Hepatocyte (in vitro differentiated cells): Measurements from ENCODE around the gene POLD4. TPM values are rescaled to one million over a fixed set of nuclear protein-coding genes. Genes with fewer than 3 reads are reported as not detected.

ENCODE experiments used
- DNase-seq: peaks from one replicate; pipeline ENCODE4 v3.0.0-alpha.2; 2016; ENCODE audit warnings: low spot score
- H2AFZ ChIP-seq: fragments of 200-600 bp; sonication (generic); 2 replicates; pipeline ENCODE4 v1.6.0; 2016; ENCODE audit warnings: antibody characterized with exemption, mild to moderate bottlenecking
- H3K27ac ChIP-seq: fragments of 200-600 bp; sonication (generic); 2 replicates; pipeline ENCODE4 v1.5.1; 2016; ENCODE audit warnings: mild to moderate bottlenecking
- H3K27me3 ChIP-seq: fragments of 200-600 bp; sonication (generic); 2 replicates; pipeline ENCODE4 v1.6.1; 2016
- H3K36me3 ChIP-seq: fragments of 200-600 bp; sonication (generic); replicated peaks from 2 replicates; pipeline ENCODE4 v1.5.1; 2016; ENCODE audit warnings: low read depth; ENCODE audit not compliant: insufficient read depth
- H3K4me1 ChIP-seq: fragments of 200-600 bp; sonication (generic); 2 replicates; pipeline ENCODE4 v1.5.1; 2016; ENCODE audit warnings: mild to moderate bottlenecking, moderate library complexity; ENCODE audit not compliant: insufficient read depth
- H3K4me2 ChIP-seq: fragments of 200-600 bp; sonication (generic); 2 replicates; pipeline ENCODE4 v1.6.0; 2016
- H3K4me3 ChIP-seq: fragments of 200-600 bp; sonication (generic); 2 replicates; pipeline ENCODE4 v1.5.1; 2016; ENCODE audit warnings: mild to moderate bottlenecking
- H3K79me2 ChIP-seq: fragments of 200-600 bp; sonication (generic); 2 replicates; pipeline ENCODE4 v1.6.0; 2017; ENCODE audit warnings: mild to moderate bottlenecking
- H3K9me2 ChIP-seq: fragments of 200-600 bp; sonication (generic); replicated peaks from 2 replicates; pipeline ENCODE4 v1.6.0; 2017; ENCODE audit warnings: mild to moderate bottlenecking; ENCODE audit not compliant: insufficient read depth
- H3K9me3 ChIP-seq: fragments of 200-600 bp; sonication (generic); 2 replicates; pipeline ENCODE4 v1.5.1; 2016; ENCODE audit warnings: low read depth, mild to moderate bottlenecking
- H4K20me1 ChIP-seq: fragments of 200-600 bp; sonication (generic); 2 replicates; pipeline ENCODE4 v1.6.0; 2016; ENCODE audit warnings: mild to moderate bottlenecking; ENCODE audit not compliant: insufficient read depth, poor library complexity, severe bottlenecking
- CTCF ChIP-seq: fragments of 200-600 bp; sonication (generic); IDR thresholded peaks from 2 replicates; pipeline ENCODE4 v1.5.1; 2016; ENCODE audit warnings: antibody characterized with exemption, mild to moderate bottlenecking; ENCODE audit not compliant: poor library complexity
- EZH2 ChIP-seq: fragments of 200-600 bp; sonication (generic); IDR thresholded peaks from 2 replicates; pipeline ENCODE4 v1.6.1; 2016; ENCODE audit warnings: antibody characterized with exemption, mild to moderate bottlenecking, borderline replicate concordance
- EZH2phosphoT487 ChIP-seq: fragments of 200-600 bp; sonication (generic); IDR thresholded peaks from one replicate; pipeline ENCODE4 v1.6.1; 2018; ENCODE audit warnings: antibody characterized with exemption, mild to moderate bottlenecking, low read depth, moderate library complexity; ENCODE audit not compliant: unreplicated experiment, severe bottlenecking
- WGBS: methylation state at CpG from one replicate; pipeline ENCODE4 v1.1.6; 2016; ENCODE audit warnings: low lambda C conversion rate; ENCODE audit errors: missing lambda C conversion rate; 5-methylcytosine and 5-hydroxymethylcytosine counted together
- polyA plus RNA-seq: library from polyadenylated mRNA; unstranded; fragments of >200 nt; fragmentation: Nextera tagmentation; extraction: Ambion mirVana; gene quantifications from 2 replicates; pipeline ENCODE4 v1.2.1, GENCODE V29; 2016
- total RNA-seq: library from RNA; depleted of rRNA; stranded (reverse); fragments of >200 nt; gene quantifications from 2 replicates; pipeline ENCODE4 v1.2.3, GENCODE V29; 2014

Gene POLD4
- total and polyA plus RNA-seq, 2 experiments from 2014 or later: 74.4 to 97.4 TPM

GRCh38 chr11:67332081-67332691 is 21.2 kb downstream of the POLD4 start:
- H3K27me3 ChIP-seq: no peaks in the 10 kb centered on the region
- no peaks in the 10 kb centered on the region for H3K9me3 ChIP-seq
- no peaks in the 10 kb centered on the region for H3K79me2 ChIP-seq
- H3K9me2 ChIP-seq: no peaks in the 10 kb centered on the region
- H3K4me2 ChIP-seq: no peak overlapping the region
- no peak overlapping the region for H3K4me3 ChIP-seq
- H4K20me1 ChIP-seq: no peaks in the 10 kb centered on the region
- 82% methylated on average over 6 of the region's 6 CpGs for WGBS
- no peaks in the 10 kb centered on the region for H3K4me1 ChIP-seq
- H3K27ac ChIP-seq: no peak overlapping the region
- TF ChIP-seq EZH2phosphoT487: no peak
- no peak for DNase-seq
- H3K36me3 ChIP-seq: no peaks in the 10 kb centered on the region
- H2AFZ ChIP-seq: no peak overlapping the region

GRCh38 chr11:67323526-67323925 is 29.8 kb downstream of the POLD4 start:
- peaks cover 15% of the 10 kb centered on the region for H3K79me2 ChIP-seq
- no peaks in the 10 kb centered on the region for H3K27me3 ChIP-seq
- H3K4me2 ChIP-seq: no peak overlapping the region
- no peak overlapping the region for H3K27ac ChIP-seq
- H2AFZ ChIP-seq: no peak overlapping the region
- H3K36me3 ChIP-seq: no peaks in the 10 kb centered on the region
- TF ChIP-seq CTCF (no peak), EZH2 (no peak), EZH2phosphoT487 (no peak)
- no peaks in the 10 kb centered on the region for H4K20me1 ChIP-seq
- no peaks in the 10 kb centered on the region for H3K9me3 ChIP-seq
- no peaks in the 10 kb centered on the region for H3K9me2 ChIP-seq
- no peak for DNase-seq
- 89% methylated on average over 7 of the region's 7 CpGs for WGBS
- H3K4me3 ChIP-seq: no peak overlapping the region
- H3K4me1 ChIP-seq: no peaks in the 10 kb centered on the region

GRCh38 chr11:67322049-67322448 is 31.3 kb downstream of the POLD4 start:
- Histone ChIP-seq H3K9me2 (no peaks in the 10 kb centered on the region), H3K4me3 (no peak overlapping the region), H3K36me3 (no peaks in the 10 kb centered on the region), H3K79me2 (peaks cover 15% of the 10 kb centered on the region), H2AFZ (no peak overlapping the region), H3K4me2 (no peak overlapping the region), H3K27me3 (no peaks in the 10 kb centered on the region), H3K9me3 (no peaks in the 10 kb centered on the region), H3K4me1 (no peaks in the 10 kb centered on the region), H3K27ac (no peak overlapping the region), H4K20me1 (no peaks in the 10 kb centered on the region)
- WGBS: 93% methylated on average over 3 of the region's 3 CpGs
- no peak for DNase-seq
- no peak for TF ChIP-seq EZH2
- TF ChIP-seq CTCF: no peak
- TF ChIP-seq EZH2phosphoT487: no peak

- no peaks in the 10 kb centered on the region for H4K20me1 ChIP-seq
- H3K27ac ChIP-seq: no peak overlapping the region
- 86% methylated on average over 6 of the region's 6 CpGs for WGBS
- H3K9me2 ChIP-seq: no peaks in the 10 kb centered on the region
- no peak overlapping the region for H3K4me3 ChIP-seq
- DNase-seq: no peak
- H3K4me1 ChIP-seq: peaks cover 2% of the 10 kb centered on the region
- TF ChIP-seq EZH2phosphoT487 (no peak), CTCF (no peak), EZH2 (no peak)
- H3K4me2 ChIP-seq: no peak overlapping the region
- no peaks in the 10 kb centered on the region for H3K36me3 ChIP-seq
- no peaks in the 10 kb centered on the region for H3K9me3 ChIP-seq
- peaks cover 15% of the 10 kb centered on the region for H3K79me2 ChIP-seq
- no peaks in the 10 kb centered on the region for H3K27me3 ChIP-seq
- H2AFZ ChIP-seq: no peak overlapping the region
These were observed 32.0 kb downstream of the POLD4 start for GRCh38 chr11:67321313-67321871.
